ENCODE results near the gene TIMP2. TPM values are rescaled to one million over a fixed set of nuclear protein-coding genes. Genes with fewer than 3 reads are reported as not detected.
A peak's percentile ranks its signal among the peaks of the same experiment; 100 is the strongest.
"Not testable (repeated sequence)": the region's sequence is repeated elsewhere in the genome, so short reads cannot be mapped to it uniquely, and the experiment has no call there.

The TIMP2 gene
- total RNA-seq, 1 experiment from 2014 or later, result 114 TPM

- no peak overlapping the region for H2AFZ ChIP-seq
- H3K79me2 ChIP-seq (ENCODE audit: low read depth), result peaks cover 9% of the 10 kb centered on the region; the same call in 1 of the 2 replicates
- intact Hi-C loops (cut with micrococcal nuclease; ENCODE audit: unreplicated experiment), result no loop called here
- H4K20me1 ChIP-seq (ENCODE audit: insufficient read depth), result no peaks in the 10 kb centered on the region; the same call in 1 of the 2 replicates
- H3K36me3 ChIP-seq (ENCODE audit: low read depth), result no peaks in the 10 kb centered on the region
- DNase-seq, result no peak
- no peaks in the 10 kb centered on the region for H3K9me2 ChIP-seq (ENCODE audit: insufficient read depth)
- no peaks in the 10 kb centered on the region for H3K27me3 ChIP-seq (ENCODE audit: insufficient read depth, low read depth)
- no TSS peak for BruUV-seq (replicated peaks)
- CTCF ChIA-PET, result no interaction called here
- 0 out of 2 replicates have a peak, but pooled peaks cover 10% of the 10 kb centered on the region for H3F3A ChIP-seq (ENCODE audit: insufficient read depth, low read depth)
- H3K4me1 ChIP-seq (replicated peaks; ENCODE audit: insufficient read depth), result peaks cover 25% of the 10 kb centered on the region
- no peak overlapping the region for H3K27ac ChIP-seq
- H3K4me3 ChIP-seq, result no peak overlapping the region
- no peak overlapping the region for H3K4me2 ChIP-seq
- TF ChIP-seq, protein P1, sequence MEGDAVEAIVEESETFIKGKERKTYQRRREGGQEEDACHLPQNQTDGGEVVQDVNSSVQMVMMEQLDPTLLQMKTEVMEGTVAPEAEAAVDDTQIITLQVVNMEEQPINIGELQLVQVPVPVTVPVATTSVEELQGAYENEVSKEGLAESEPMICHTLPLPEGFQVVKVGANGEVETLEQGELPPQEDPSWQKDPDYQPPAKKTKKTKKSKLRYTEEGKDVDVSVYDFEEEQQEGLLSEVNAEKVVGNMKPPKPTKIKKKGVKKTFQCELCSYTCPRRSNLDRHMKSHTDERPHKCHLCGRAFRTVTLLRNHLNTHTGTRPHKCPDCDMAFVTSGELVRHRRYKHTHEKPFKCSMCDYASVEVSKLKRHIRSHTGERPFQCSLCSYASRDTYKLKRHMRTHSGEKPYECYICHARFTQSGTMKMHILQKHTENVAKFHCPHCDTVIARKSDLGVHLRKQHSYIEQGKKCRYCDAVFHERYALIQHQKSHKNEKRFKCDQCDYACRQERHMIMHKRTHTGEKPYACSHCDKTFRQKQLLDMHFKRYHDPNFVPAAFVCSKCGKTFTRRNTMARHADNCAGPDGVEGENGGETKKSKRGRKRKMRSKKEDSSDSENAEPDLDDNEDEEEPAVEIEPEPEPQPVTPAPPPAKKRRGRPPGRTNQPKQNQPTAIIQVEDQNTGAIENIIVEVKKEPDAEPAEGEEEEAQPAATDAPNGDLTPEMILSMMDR (conservative IDR thresholded peaks at IDR 0.05), result no peak
- no peak for TF ChIP-seq EZH2 (IDR thresholded peaks at IDR 0.05; ENCODE audit: low read depth)
- POLR2A ChIA-PET (ENCODE audit: unreplicated experiment), result no interaction called here
- H3K9me3 ChIP-seq (ENCODE audit: insufficient read depth, low read depth), result no peaks in the 10 kb centered on the region
Measured at GRCh38 chr17:78966123-78966813, 41.1 kb upstream of the TIMP2 start.

DNA sequence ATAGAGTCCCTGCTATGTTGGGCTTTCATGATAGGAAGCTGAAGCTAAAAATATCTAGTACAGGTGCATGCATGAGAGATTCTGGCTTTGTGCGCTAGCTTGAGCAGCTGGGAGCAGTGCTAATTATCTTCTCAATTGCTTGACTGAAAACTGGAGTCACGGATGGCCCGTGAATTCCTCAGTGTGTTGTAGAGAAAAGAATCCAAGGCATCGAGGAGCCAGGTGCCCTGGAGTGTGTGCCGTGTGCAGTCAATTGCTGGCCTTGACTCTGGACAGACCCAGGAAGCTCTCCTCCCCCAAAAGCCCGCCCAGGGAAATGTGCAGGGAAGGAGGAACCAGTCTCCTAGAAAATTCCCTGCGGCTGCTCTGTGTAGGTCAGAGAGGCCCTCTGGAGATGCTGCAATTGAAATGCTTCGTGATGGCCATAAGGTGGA, 40.3 kb upstream of the TIMP2 start:
- intact Hi-C loops (cut with micrococcal nuclease; ENCODE audit: unreplicated experiment), result no loop called here
- peaks cover 31% of the 10 kb centered on the region for H3K4me1 ChIP-seq (replicated peaks; ENCODE audit: insufficient read depth)
- no peak for DNase-seq
- no peak overlapping the region for H3K27ac ChIP-seq
- H3K9me3 ChIP-seq (ENCODE audit: insufficient read depth, low read depth), result no peaks in the 10 kb centered on the region
- H3F3A ChIP-seq (ENCODE audit: insufficient read depth, low read depth), result 0 out of 2 replicates have a peak, but pooled peaks cover 10% of the 10 kb centered on the region
- no peak overlapping the region for H3K4me2 ChIP-seq
- no peaks in the 10 kb centered on the region for H3K36me3 ChIP-seq (ENCODE audit: low read depth)
- H3K79me2 ChIP-seq (ENCODE audit: low read depth), result peaks cover 4% of the 10 kb centered on the region; the same call in 1 of the 2 replicates
- CTCF ChIA-PET, result no interaction called here
- no peak overlapping the region for H3K4me3 ChIP-seq
- H3K27me3 ChIP-seq (ENCODE audit: insufficient read depth, low read depth), result no peaks in the 10 kb centered on the region
- H2AFZ ChIP-seq, result no peak overlapping the region
- no peaks in the 10 kb centered on the region for H4K20me1 ChIP-seq (ENCODE audit: insufficient read depth)
- POLR2A ChIA-PET (ENCODE audit: unreplicated experiment), result no interaction called here
- no peaks in the 10 kb centered on the region for H3K9me2 ChIP-seq (ENCODE audit: insufficient read depth)
- no TSS peak for BruUV-seq (replicated peaks)
- TF ChIP-seq EZH2 (IDR thresholded peaks at IDR 0.05; ENCODE audit: low read depth), result no peak
- TF ChIP-seq, protein P1 (conservative IDR thresholded peaks at IDR 0.05), result no peak

- intact Hi-C loops (cut with micrococcal nuclease; ENCODE audit: unreplicated experiment), result no loop called here
- peaks cover 41% of the 10 kb centered on the region for H3K4me1 ChIP-seq (replicated peaks; ENCODE audit: insufficient read depth)
- BruUV-seq (replicated peaks), result no TSS peak
- ChIA-PET POLR2A (ENCODE audit: unreplicated experiment) (no interaction called here), CTCF (interaction anchor here (0.7 kb wide), 1 partner anchor 627 kb away, joined by 3 read pairs; no protein-coding TSS in a partner anchor)
- no peaks in the 10 kb centered on the region for H3K27me3 ChIP-seq (ENCODE audit: insufficient read depth, low read depth)
- no peaks in the 10 kb centered on the region for H3K9me2 ChIP-seq (ENCODE audit: insufficient read depth)
- H3K9me3 ChIP-seq (ENCODE audit: insufficient read depth, low read depth), result no peaks in the 10 kb centered on the region
- H3K27ac ChIP-seq, result peak overlapping the region; percentile 69; the same call in 1 of the 2 replicates
- H3K4me3 ChIP-seq, result no peak overlapping the region
- TF ChIP-seq, protein P1 (conservative IDR thresholded peaks at IDR 0.05), result no peak
- no peak for TF ChIP-seq EZH2 (IDR thresholded peaks at IDR 0.05; ENCODE audit: low read depth)
- H3K79me2 ChIP-seq (ENCODE audit: low read depth), result no peaks in the 10 kb centered on the region
- no peak for DNase-seq
- H3F3A ChIP-seq (ENCODE audit: insufficient read depth, low read depth), result peaks cover 10% of the 10 kb centered on the region; the same call in 1 of the 2 replicates
- no peaks in the 10 kb centered on the region for H4K20me1 ChIP-seq (ENCODE audit: insufficient read depth)
- no peaks in the 10 kb centered on the region for H3K36me3 ChIP-seq (ENCODE audit: low read depth)
- H3K4me2 ChIP-seq, result no peak overlapping the region
- H2AFZ ChIP-seq, result no peak overlapping the region
Measured at GRCh38 chr17:78963378-78963777, 38.2 kb upstream of the TIMP2 start.

DNA sequence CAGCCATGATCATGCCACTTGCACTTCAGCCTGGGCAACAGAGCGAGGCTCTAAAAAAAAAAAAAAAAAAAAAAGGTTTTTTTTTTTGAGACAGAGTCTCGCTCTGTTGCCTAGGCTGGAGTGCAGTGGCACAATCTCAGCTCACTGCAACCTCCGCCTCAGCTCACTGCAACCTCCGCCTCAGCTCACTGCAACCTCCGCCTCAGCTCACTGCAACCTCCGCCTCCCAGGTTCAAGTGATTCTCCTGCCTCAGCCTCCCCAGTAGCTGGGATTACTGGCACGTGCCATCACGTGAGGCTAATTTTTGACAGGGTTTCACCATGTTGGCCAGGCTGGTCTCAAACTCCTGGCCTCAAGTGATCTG, 37.8 kb upstream of the TIMP2 start:
- H3K9me3 ChIP-seq (ENCODE audit: insufficient read depth, low read depth); H3K79me2 ChIP-seq (ENCODE audit: low read depth); H4K20me1 ChIP-seq (ENCODE audit: insufficient read depth); H3K9me2 ChIP-seq (ENCODE audit: insufficient read depth); H2AFZ ChIP-seq; H3K27me3 ChIP-seq (ENCODE audit: insufficient read depth, low read depth); H3K36me3 ChIP-seq (ENCODE audit: low read depth); DNase-seq; POLR2A ChIA-PET (ENCODE audit: unreplicated experiment); BruUV-seq (replicated peaks); intact Hi-C loops (cut with micrococcal nuclease; ENCODE audit: unreplicated experiment); H3K4me3 ChIP-seq; CTCF ChIA-PET: not testable (repeated sequence)
- Histone ChIP-seq H3F3A (ENCODE audit: insufficient read depth, low read depth) (peaks cover 10% of the 10 kb centered on the region; the same call in 1 of the 2 replicates), H3K27ac (peak overlapping the region; percentile 69), H3K4me1 (replicated peaks; ENCODE audit: insufficient read depth) (peaks cover 45% of the 10 kb centered on the region), H3K4me2 (peak overlapping the region; percentile 42; the same call in 1 of the 2 replicates)
